HepG2 (cell line): ENCODE results near the gene NEDD4.

Experiments used
- MAX ChIP-seq: IDR thresholded peaks from 2 replicates; pipeline ENCODE4 v1.6.1; 2012; ENCODE audit warnings: inconsistent platforms
- NFE2 ChIP-seq: sonication (generic); formaldehyde crosslinking; IDR thresholded peaks from 2 replicates; pipeline ENCODE4 v1.4.0; 2020; ENCODE audit warnings: missing genetic modification reagents
- SP2 ChIP-seq: sonication (generic); formaldehyde crosslinking; IDR thresholded peaks from 2 replicates; pipeline ENCODE4 v1.5.1; 2020; ENCODE audit warnings: mild to moderate bottlenecking, missing genetic modification reagents

- TF ChIP-seq NFE2, result no peak
- TF ChIP-seq SP2 (CRISPR knock-in tag), result no peak
- no peak for TF ChIP-seq MAX
Observed at GRCh38 chr15:55800216-55800615, 193.2 kb downstream of the NEDD4 start.
